ENCODE measurements around the gene EN1.

DNA sequence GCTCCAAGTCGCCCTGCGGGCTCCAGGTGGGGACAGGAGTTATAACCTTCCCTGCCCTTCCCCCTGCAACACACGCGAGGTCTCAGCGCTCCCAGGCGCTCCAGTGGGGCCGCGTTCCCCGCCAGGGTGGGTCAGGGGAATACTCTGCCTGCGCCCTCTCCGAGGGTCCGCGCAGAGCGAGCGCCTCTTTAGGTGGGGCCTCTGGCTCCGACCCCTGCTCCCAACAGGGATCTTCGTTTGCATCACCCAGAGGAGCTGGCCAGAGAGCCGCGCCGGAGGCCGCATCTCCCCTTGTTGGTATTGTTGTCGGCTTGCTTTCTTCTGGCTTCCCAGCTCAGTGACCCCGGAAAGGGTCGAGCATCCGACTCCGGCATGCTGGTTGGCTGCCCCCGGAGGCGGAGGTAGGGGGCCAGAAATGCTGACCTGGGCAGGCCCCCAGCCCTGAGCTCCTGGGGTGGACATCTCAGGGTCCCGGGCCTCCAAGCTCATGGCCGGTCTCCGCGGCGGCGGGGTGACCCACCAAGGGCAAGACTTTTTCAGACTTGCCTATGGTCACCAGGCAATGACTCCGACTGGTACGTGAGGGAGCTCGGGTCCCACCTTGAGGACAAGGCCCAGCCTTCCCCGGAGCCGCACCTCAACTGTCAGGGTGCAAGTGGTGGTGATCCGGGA, 11.2 kb upstream of the EN1 start:
- TF ChIP-seq, protein P1, sequence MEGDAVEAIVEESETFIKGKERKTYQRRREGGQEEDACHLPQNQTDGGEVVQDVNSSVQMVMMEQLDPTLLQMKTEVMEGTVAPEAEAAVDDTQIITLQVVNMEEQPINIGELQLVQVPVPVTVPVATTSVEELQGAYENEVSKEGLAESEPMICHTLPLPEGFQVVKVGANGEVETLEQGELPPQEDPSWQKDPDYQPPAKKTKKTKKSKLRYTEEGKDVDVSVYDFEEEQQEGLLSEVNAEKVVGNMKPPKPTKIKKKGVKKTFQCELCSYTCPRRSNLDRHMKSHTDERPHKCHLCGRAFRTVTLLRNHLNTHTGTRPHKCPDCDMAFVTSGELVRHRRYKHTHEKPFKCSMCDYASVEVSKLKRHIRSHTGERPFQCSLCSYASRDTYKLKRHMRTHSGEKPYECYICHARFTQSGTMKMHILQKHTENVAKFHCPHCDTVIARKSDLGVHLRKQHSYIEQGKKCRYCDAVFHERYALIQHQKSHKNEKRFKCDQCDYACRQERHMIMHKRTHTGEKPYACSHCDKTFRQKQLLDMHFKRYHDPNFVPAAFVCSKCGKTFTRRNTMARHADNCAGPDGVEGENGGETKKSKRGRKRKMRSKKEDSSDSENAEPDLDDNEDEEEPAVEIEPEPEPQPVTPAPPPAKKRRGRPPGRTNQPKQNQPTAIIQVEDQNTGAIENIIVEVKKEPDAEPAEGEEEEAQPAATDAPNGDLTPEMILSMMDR (IDR thresholded peaks at IDR 0.05) = no peak
- no peak for TF ChIP-seq ZFX (IDR thresholded peaks at IDR 0.05; ENCODE audit: borderline replicate concordance)

Data from 22Rv1 (cell line).